ENCODE data around the gene ASRGL1.

ASRGL1 gene

DNA sequence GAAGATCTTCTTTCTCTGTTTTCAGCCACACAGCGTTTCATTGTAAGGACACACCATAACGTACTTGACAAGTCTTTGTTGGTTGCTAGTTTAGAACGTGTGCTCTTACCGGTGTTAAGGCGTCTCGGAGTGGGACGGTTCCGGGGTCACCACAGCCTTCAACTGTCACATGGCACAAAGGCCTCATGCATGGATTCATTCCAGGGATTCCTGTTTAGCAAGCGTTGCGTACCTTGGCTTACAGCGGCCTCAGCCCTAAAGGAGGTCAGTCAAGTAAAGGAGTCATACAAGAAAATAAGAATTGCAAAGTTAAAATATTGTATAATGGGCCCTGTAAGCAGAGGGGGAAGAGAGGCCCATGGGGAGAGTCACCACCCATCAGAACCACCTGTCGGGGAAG lies 79.3 kb downstream of the ASRGL1 start:
- no peak for DNase-seq (ENCODE audit: low spot score)

DNA sequence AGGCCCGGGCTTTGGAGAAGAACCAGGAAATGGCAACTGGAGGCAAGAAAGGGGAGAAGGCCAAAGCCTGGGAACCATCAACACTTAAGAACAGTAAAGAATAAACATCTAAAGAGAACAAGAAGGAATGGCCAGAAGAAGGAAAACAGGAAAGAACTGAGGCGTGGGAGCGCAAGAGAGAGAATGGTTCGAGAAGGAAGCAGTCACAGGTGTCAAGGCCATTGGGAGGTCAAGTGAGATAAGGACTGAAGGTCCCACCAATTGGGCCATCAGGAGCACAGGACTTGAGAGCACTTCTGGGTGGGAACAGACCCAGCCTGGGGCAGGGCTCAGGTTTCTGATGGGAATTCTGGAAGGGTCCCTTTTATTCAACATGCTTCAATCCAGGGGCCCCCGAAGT lies 80.9 kb downstream of the ASRGL1 start:
- no peak for DNase-seq (ENCODE audit: low spot score)

DNA sequence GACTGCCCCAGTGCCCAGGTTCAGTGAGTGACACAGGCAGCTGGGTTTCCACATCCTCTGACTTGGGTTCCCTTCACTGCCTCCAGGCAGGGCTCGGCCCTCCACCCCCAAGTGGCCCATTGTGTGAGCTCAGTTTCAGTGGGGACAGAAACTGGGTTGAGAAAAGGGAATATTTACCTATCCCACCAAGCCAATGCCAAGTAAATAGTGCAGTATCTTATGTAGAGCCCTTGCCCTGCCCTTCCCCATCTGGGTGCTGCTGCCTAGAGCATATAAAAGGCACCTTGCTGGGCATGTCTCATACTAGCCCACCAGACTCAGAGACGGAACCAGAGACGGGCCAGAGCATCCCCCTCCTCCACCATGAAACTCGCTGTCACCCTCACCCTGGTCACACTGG lies 81.5 kb downstream of the ASRGL1 start, which contains the start of gene SCGB1A1:
SCGB1A1 (plus strand) TSS at position 301 of the 400 bp plus-strand sequence; CDS start at position 364, 63 bp downstream.
- no peak for DNase-seq (ENCODE audit: low spot score)

DNA sequence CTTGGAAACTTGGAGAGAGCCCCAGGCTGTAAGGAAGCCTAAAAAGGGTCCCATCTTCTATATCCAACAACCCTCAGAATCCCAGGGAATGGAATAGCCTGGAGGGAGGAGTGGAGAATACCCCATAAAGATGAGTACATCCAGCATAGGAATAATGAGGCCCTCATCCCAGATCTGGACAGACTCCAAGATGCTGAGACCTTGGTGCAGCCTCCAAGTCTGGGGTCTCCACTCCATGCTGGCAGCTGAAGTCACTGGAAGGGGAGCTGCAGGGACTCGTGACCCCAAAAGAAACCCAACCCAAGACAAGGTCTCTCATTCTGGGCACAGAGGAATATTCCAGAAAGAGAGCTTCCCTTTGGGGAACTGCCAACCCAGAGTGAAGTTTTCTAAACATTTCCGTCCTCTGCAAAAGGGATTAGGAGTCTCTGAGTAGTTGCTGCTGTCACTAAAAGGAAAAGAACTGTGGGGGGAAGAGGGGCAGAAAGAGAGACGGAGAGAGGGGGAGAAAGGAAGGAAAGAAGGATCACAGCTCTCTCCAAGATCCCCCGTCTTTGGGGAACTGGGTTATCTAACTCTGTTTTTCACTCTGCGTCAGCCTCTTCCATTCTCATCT lies 82.2 kb downstream of the ASRGL1 start:
- no peak for DNase-seq (ENCODE audit: low spot score)

DNA sequence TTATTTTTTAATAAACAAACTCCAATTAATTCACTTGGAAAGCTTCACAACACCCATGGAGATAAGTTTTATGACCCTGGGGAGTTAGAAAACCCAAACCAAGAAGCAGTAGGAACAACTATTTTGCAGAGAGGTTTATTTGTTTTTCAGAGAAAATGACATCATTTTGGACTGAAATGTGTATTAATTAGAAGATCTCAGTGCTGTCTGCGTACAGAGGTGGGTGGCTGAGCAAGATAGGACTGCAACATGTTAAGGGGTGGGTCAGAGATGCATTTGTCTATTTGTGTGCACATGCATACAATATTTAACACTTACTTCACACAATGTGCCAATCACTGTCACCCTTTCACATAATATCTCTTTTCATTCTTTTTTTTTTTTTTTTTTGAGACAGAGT lies 82.7 kb downstream of the ASRGL1 start:
- DNase-seq (ENCODE audit: low spot score): no peak

DNA sequence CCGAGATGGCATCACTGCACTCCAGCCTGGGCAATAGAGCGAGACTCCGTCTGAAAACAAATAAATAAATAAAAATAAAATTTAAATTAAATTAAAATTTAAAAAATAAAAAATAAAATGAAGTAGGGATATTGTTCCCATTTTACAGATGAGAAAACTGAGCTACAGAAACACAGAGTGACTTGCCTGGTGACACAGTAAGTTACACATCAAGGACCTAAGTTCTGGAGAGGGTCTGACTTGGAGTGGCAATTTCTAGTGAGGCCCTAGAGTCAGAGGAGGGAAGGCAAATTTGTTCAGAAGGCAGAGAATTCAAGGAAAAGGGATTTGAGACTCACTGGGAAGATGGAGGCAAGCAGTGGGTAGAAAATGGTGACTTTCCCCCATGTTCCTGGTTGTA lies 83.6 kb downstream of the ASRGL1 start:
- no peak for DNase-seq (ENCODE audit: low spot score)

DNA sequence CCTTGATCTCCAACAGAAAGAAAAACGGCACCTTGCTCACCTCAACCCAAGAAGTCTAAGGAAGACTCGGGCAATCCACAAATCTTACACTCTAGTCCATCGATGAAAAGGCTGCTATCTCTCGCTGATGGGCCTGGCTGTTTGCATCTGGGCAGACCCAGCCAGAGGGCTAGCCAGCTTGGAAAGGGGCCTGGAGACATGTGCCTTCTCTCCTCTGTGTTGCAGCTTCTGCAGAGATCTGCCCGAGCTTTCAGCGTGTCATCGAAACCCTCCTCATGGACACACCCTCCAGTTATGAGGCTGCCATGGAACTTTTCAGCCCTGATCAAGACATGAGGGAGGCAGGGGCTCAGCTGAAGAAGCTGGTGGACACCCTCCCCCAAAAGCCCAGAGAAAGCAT lies 84.7 kb downstream of the ASRGL1 start:
- DNase-seq (ENCODE audit: low spot score): no peak

DNA sequence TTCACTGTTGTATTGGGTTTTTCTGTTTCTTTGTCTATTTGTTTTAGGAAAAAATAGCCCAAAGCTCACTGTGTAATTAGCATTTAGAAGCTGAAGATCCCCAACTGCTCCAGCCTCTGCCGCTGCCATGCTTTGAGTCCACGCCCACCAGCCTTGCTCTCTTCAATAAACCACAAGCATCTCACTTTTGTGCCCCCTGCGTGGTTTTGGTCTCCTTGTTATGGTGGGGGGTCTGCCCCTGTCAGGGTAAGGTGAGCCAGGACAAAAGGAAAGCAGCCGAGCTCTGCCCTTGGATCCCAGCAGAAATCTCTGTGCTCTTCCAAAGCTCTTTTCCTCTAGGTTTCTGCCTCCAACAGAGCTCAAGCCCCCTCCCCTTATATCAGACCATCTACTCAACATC lies 85.8 kb downstream of the ASRGL1 start:
- DNase-seq (ENCODE audit: low spot score): no peak

DNA sequence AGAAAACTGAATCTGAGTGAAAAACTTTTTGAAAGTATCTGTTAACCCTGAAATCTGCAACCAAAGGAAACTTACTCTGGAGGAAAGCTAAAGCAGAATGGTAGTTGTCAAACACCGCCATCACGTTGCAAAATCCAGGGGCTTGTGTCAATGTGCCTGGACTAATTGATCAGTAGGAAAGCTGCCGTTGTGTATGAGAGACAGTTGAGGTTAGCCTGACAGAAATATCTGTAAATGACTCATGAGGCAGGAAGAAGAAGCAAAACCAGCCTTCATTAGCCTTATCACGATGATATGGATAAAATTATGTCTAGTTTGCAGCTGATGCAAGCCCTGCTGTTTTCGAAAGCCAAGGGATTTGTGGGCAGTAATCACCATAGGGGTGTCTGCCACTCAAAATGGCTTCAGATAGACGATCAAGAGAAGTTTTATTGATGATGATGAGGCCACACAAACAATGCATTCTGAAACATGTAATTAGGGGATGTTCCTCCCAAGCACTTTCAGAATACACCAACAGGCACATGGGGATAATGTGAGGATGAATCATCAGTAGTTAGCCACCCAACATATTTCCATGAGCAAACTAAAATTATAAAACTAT lies 90.5 kb downstream of the ASRGL1 start:
- DNase-seq (ENCODE audit: low spot score): no peak

DNA sequence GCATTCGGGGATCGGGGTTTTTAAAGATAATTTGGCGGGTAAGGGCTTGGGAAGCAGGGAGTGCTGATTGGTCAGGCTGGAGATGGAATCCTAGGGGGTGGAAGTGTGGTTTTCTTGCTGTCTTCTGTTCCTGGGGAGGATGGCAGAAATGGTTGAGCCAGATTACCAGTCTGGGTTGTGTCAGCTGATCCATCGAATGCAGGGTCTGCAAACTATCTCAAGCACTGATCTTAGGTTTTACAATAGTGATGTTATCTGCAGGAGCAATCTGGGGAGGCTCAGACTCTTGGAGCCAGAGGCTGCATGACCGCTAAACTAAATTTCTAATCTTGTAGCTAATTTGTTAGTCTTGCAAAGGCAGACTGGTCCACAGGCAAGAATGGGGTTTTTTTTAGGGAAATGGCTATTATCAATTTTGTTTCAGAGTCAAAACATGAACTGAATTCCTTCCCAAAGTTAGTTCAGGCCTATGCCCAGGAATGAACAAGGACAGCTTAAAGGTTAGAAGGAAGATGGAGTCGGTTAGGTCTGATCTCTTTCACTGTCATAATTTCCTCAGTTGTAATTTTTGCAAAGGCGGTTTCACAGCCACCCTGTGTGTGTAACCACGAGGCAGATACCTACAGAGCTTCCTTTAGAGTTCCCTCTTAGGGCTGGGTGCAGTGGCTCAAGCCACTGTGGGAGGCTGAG lies 91.8 kb downstream of the ASRGL1 start:
- DNase-seq (ENCODE audit: low spot score): no peak

DNA sequence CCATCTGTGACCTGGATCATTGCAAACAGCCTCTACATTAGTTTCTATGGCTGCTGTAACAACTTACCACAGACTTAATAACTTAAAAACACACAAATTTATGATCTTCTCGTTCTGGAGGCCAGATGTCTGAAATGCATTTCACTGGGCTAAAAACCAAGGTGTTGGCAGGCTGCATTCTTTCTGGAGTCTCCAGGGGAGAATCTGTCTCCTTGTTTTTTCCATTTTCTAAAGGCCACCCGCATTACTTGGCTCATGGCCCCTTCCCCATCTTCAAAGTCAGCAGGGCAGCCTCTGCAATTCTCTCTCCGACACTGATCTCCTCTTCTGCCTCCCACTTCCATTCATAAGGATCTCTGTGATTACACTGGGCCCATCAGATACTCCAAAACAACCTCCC lies 93.2 kb downstream of the ASRGL1 start:
- DNase-seq (ENCODE audit: low spot score): no peak

DNA sequence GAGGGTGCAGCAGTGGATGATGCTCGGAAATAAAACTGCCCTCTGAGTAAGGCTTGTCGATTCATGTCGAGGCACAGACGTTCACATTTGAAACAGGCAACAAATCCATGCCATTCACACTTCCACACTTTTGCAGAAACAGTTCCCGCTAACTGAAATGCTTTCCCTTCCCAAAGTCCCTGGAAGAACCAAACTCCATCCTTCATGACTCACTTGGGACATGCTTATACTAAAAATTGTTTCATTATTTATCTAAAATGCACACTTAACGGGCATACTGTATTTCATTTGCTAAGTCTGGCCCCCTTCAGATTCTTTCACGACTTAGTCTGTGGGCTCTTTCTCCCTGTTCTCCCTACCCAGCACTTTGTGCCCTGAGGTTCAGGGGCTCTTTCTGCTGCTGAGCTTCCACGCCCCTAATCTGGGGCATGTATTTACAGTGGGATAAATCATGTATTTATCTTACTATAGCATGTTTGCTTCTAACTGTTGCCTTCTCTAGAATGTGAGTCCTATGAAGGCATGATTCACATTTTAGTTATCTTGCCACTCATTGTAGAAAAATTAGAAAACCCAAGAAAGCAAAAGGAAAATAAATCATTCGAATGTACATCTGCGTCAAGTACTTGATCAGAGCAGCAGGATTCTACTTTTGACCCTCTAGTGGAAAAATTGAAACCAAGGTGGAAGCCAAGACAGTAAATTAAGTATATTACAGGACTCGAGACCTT lies 94.1 kb downstream of the ASRGL1 start:
- no peak for DNase-seq (ENCODE audit: low spot score)

DNA sequence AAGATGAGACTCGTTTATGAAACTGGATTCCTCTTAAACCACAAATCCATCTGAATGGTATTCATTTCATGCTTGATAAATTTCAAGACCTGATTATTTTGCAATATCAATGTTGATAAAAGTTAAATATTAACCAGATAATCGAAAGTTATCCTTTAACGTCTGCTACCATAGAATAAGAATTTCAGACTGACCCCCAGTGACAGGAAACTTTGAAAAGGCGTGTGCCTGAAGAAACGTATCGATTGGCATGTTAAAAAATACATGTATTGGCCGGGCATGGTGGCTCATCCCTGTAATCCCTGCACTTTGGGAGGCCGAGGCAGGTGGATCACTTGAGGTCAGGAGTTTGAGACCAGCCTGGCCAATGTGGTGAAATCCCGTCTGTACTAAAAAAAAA lies 95.4 kb downstream of the ASRGL1 start:
- no peak for DNase-seq (ENCODE audit: low spot score)

DNA sequence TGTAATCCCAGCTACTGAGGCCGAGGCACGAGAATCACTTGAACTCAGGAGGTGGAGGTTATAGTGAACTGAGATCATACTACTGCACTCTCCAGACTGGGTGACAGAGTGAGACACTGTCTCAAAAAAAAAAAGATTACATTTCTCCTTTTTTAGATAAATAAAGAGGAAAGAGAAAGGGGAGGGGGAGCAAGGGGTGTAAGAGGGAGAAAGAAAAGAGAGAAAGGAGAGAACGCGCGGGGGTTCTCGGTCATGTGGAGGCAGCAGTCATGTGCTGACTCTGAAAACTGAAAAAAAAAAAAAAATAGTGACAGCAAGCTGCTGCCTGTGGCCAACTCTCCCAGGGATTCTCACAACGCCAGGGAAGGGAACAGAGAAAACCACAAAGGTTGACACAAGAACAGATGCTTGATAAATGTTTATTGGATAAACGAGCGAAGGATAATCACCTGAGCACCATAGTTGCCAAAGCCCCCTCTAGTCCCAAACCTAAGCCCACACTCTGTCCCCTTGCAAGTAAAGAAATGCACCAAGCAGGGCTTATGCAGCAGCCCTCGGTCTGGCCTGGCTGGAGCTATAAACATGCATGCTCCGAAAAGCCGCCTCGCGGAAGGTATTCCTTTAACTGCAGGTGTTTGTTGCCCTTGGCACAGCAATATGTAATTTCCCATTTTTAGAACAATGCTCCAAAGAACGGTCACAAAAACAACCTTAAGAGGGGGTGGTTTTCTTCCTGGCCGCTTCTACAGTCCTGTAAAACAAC lies 96.1 kb downstream of the ASRGL1 start:
- no peak for DNase-seq (ENCODE audit: low spot score)

DNA sequence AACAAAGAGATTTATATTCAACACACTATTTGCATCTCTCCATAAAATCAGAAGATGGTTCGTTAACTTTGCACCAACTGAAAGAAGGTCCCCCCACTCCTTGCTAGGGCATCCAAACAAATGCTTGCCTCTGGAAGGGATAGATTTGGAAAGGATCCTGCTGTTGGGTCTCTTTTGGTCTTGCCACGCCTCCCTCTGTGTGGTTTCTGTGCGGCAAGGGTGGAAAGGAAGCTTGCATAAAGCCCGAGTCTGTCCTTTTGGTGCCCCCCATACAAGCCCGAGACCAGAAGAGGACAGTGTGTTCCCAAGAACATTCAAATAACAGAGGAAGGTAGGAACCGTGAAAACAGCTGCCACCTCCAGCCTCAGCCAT lies 96.6 kb downstream of the ASRGL1 start:
- no peak for DNase-seq (ENCODE audit: low spot score)

DNA sequence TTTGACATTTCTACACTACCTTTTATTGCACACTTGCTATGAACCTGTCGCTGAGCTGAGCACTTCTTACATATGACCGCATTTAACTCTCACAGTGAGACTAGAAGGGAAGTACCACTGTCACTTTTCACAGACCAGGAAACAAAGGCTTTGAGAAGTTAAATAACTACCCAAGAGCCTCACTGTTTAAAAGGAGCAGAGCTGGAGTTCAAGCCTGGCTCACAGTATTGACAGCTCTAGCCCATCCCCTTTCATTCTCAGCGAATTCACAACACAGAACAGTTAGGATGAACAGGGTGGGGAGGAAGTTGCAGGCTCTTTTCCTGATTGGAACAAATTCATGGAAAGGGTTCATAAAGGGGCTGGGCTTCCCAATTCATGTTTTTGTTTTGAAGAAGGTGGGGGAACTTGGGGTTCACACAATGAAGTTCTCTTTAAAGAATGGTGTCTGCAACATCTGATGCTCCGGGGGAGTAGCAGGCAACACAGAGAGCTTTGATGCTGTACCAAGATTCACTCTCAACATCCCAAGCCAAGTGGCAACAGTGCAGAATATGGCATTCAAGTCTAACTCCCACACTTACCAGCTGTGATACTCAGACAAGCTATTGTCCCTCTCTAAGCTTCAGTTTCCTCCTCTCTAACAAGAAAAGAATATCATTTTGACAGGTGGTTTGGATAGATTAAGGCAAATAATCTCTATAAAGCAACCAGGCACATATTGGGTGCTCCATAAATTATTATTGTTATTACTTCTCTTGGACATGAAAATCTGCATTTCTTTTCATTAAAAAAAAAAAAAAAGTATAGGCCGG lies 98.8 kb downstream of the ASRGL1 start:
- peak; percentile 74 for DNase-seq (ENCODE audit: low spot score)

DNA sequence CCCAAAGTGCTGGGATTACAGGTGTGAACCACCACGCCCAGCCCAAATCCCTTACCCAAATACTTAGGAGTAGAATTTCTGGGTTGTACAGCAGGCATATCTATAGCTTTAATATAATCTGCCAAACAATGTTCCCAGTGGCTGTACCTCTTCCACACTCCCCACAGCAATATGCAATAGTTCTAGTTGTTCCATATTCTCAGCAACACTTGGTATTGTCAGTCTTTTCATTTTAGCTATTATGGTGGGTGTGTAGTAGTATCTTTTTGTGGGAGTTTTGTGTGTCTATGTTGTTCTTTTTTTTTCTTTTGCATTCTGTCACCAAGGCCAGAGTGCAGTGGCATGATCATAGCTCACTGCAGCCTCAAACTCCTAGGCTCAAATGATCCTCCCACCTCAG lies 100.4 kb downstream of the ASRGL1 start:
- no peak for DNase-seq (ENCODE audit: low spot score)

DNA sequence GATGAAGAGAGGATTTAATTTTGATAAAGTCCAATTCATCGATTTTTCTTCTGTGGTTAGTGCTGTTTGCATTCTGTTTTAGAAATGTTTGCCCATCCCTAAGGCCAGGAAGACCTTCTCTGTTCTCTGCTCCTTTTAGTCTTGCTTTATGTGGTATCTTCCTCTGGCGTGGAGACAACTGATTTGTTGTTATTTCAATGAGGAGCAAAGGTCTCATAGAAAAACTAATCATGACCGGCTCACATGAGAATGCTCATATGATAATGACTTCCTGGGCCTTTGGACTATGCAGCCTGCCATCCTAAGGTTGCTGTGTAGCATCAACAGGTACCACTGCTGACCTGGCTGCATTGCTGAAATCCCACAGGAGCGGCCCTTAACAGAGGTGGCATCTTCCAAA lies 101.4 kb downstream of the ASRGL1 start:
- no peak for DNase-seq (ENCODE audit: low spot score)

DNA sequence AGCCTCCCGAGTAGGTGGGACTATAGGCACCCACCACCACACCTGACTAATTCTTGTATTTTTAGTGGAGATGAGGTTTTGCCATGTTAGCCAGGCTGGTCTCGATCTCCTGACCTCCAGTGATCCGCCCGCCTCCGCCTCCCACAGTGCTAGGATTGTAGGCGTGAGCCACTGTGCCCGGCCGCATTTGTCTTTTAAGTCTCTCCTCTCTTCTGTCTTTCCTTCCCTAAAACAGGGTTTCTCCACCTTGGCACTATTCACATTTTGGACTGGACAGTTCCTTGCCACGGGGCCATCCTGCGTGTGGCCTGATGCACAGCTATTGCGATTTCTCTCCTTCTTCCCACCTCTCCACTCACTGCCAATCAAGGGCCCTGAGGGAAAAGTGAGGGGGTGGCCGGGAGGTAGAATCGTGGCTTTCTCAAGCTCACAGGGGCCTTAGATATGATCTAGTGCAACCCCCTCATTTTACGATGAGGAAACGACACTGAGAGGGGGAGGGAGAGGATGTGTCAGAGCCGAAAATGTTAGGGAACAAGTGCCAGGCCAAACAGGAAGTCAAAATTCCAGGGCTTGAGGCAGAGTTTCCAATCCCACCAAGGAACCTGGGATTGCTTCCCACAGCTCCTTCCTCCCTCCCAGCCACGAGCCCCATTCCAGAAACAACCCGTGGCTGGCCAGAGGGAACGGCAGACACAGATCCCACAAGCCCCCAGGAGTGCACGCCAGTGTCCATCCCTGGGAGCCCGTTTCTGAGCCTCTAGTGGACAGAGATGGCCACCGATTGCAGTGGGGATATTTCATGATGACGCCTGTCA lies 102.7 kb downstream of the ASRGL1 start:
- DNase-seq (ENCODE audit: low spot score): no peak

Data from globus pallidus (tissue), 1 donor.